ENCODE measurements around the gene NAPB.

Gene NAPB

DNA sequence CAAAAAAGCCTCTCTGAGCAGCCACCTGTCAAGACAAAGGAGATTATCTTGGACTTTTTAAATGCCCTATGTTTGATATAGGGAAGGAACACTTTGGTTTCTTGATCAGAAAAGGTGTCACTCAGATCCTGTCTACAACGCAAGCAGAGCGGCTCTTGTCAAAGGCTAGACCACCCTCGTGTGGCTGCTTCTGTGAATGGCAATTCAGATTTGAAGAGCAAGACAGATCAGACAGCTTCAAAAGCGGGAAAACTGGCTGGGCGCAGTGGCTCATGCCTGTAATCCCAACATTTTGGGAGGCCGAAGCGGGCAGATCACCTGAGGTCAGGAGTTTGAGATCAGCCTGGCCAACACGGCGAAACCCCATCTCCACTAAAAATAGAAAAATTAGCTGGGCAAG, 80.8 kb downstream of the NAPB start:
- DNase-seq = no peak

DNA sequence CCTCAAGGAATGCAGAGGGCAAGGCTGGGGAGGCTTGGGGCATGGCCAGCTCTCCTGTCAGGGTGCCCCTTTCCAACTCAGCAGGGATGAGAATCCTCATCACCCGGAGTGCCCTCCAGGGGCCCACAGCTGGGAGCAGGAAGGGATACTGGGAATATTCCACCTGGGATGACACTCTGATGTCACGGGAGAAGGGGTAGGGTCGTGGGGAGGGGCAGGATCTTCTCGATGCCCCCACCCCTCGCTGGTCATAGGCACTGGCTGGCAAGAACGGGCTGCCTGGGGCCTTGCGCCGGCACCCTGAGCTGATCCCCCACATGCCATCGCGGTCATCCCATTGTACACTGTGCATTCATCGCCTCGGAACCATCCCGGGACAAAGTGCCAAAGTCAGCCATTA, 81.3 kb downstream of the NAPB start:
- DNase-seq = no peak

DNA sequence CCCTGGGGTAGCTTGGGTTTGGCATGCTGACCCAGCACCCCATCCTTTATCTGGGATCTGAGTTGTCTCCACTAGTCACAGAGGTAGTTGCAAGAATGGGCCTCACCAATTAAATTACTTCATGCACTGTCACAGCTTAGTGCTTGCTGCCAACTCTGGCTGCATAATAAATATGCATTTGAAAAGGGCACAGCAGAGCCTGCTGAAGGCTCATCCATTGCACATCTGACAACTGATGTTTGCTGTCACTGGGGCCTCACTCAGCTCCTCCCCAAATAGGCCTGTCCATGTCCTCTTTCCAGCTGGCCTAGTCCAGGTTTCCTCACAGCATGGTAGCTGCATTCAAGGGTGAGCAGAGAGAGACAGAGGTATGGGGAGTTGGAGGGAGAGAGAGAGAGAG, 84.0 kb downstream of the NAPB start:
- DNase-seq = no peak

DNA sequence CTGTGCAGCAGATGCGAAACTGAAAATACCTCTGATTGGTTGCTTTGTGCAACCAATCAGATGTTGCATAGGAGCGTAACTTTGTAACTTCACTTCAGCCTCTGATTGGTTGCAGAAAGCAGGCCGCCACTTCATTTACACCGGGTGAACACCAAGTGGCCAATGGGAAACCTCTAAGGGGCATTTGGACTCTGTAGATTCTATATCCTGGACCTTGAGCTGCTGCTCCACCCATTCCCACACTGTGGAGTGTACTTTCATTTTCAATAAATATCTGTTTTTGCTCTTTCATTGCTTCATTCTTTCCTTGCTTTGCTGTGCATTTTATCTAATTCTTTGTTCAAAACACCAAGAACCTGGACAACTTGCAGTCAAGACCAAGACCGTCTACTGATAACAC, 84.8 kb downstream of the NAPB start:
- no peak for DNase-seq

DNA sequence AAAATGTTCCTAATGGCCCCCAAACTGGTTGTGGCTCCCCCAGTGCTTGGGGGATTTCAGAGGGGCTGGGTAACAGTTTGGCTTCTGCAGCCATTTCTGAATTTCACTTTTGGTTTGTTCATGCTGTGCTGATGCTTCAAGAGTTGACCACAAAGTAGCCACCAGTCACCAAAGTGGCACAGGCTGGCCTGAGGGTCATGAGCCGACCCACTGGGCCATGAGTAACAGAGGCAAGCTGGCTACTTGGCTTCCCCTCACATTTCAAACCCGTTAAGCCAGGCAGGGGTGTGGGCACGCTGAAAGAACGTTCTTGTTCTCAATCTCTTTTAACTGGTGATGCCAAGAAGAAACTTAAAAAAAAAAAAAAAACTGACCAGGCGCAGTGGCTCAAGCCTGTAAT, 85.8 kb downstream of the NAPB start:
- DNase-seq = no peak

DNA sequence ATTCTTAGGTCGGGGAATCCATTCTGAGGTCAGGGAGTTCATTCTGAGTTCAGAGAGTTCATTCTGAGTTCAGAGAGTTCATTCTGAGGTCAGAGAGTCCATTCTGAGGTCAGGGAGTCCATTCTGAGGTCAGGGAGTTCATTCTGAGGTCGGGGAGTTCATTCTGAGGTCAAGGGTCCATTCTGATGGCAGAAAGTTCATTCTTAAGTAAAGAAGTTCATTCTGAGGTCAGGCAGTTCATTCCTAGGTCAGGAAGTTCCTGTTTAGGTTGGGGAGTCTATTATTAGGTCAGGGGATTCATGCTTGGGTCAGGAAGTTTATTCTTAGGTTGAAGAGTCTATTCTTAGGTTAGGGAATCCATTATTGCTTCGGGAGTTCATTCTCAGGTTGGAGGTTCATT, 87.2 kb downstream of the NAPB start:
- DNase-seq = no peak

DNA sequence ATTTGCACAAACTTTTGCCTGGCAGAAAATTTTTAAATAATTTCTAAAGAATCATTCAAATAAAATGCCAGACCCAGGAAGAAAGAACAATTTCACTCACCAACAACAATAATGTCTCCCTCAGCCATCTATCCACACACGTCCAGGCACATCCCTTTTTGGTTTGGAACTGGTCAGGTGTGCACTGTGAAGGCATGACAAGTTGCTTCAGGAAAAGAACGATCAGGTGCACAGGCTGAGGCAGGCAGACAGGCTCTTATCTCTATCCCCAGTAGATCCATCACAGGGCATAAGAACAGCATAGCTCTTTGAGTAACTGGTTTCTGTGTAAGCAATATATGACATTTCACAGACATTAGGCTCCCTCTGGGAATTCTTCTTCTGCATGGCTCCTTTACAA, 88.8 kb downstream of the NAPB start:
- DNase-seq = no peak

DNA sequence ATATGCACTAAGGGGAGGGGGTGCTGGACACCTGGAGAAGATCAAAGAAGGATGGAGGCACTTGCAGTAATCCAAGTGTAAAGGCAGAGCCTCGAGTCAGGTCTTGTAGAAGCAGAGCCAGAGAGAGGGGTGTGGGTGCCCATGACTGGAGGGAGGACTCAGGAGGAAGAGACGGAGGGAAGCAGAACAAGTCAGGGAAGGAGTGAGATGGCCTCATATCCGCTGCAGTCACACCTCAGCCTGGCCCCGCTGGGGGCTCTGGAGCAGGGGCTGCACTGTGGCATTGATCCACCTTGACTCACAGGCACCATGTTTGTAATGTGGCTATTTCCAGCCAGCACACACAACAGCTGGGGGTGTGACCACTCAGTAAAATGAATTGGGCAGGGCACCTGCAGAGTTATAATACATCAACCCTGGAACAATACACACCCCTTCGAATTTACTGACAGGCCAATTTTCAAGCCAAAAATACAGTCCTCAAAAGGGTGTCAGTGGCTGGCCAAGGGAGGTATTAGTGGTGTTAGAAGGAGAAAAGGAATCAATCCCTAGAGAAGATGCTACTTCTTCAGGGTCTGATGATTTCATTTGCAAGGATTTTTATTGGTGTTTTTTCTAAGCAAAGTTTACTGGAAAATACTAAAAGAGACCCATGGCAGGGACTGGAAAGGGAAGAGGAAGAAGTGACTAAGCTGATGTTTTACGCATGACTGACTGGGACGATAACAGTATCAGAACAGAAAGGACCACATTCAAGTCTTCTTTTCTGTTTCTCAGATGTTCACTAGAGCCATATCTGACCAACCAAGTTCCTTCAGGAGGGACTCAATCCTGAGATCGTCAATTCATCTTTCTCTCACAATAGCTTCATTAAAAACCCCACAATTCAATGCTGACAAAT, 89.6 kb downstream of the NAPB start:
- DNase-seq = no peak

DNA sequence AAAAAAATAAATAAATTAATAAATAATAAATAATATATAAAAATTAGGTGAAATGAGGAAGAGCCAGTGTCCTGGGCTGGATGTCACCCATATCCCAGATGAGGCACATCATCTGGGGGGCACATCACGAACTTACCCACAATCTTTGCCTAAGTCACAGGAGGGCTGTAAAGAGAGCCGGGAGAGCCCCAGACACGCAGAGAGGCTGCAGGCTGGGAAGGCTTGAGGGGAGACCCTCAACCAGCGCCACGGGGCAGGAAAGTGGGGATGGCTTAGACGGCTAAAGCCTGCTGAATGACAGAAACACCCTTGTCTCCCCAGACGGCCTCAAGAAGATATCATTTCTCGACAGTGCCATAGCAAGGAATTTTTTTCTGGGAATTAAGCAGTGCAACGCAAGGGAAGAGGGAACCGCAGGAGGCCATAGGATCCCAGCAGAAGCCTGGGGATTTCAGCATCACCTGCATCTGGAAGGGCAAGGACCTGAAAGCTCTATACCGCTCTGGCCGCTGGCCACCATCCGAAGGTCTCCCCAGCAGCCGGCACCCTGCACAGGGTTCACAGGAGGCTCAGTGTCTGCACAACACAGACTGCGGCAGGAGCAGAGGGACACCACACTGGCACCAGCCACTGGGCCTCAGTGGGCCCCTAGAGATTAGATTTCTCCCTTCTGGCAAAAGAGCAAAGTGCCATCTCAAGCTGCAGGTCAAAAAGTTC, 93.5 kb downstream of the NAPB start:
- no peak for DNase-seq

DNA sequence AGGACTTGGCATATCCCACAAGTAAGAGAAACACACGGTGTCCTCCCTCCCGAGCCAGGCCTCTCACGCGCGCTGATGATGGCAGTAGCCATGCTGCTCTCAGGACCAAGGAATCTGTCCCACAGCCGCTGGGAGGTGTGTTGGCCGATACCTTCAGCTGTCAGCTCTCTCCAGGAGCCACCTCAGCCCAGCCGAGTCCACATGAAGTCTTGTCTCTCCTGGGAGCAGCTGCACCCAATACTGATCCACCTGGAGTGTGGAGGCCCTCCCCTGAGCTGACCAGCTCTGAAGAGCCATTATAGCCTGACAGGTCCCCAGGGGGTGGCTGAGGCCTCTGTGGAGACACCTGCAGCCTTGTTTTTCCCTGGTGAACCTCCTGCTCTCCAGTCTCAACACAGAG, 94.5 kb downstream of the NAPB start:
- no peak for DNase-seq

DNA sequence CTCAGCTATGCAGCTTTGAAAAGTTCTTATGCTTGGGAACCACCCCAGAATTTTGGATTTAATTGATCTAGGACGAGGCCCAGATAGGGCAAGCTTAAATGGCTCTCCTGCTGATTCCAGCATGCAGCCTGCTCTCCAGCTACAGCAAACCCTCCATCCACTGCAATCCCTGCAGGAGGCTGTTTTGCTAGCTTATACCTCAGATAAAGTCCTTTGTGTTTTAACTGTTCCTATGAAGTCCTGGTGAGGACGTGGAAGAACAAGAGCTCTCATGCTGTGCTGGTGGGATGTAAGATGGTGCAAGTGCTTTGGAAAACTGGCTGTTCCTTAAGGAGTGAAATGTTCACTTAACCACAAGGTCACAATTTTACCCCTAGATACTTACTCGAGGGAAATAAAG, 96.2 kb downstream of the NAPB start:
- no peak for DNase-seq
